HG02840 (cell line): Measurements from ENCODE around the gene CBX8.
"Not testable (repeated sequence)": the region's sequence is repeated elsewhere in the genome, so short reads cannot be mapped to it uniquely, and the experiment has no call there.

Experiments
- ATAC-seq: cut with Tn5 transposase; IDR thresholded peaks from one replicate; pipeline ENCODE4 v1.9.1; 2021; ENCODE audit warnings: mild to moderate bottlenecking, moderate library complexity, moderate number of reproducible peaks; ENCODE audit not compliant: unreplicated experiment, low FRiP score

Gene CBX8

DNA sequence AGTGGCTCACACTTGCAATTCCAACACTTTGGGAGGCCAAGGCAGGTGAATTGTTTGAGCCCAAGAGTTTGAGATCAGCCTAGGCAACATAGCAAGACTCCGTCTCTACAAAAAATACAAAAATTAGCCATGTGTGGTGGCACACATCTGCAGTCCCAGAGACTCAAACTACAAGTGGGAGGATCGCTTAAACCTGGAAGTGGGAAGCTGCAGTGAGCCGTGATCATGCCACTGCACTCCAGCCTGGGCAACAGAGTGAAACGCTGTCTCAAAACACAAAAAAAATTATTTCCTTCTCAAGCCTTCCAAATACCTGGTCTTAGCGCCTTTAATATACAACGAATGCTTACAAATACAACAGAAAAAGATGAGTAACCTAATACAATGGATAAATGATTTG lies 38.6 kb downstream of the CBX8 start:
- ATAC-seq = no peak

DNA sequence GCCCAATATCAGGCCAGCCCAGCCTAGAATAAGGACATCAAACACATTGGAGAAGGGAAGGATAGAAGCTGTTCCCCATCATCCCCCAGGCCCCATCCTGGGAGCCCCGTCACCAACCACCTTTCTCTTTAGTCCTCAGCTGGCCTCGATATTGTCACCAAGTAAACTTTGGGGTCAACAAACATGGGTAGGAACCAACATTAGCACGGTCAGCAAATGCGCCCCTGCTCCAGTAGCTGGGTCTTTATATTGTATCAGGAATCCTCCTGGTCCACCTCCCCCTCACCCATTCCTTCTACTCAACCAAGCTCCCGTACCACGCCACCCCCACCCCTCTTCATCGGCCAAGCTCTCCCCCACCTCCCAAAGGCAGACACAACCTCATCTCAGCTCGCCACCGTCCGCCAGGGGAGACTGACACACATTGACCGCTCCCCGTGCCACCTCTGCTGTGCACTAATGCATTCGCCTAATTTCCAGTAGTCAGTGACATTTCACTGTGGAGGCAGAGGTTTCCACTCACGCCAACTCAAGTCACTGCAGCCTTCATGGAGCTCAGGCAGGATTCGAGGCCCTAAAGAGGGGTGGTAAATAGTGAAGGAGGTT lies 39.6 kb downstream of the CBX8 start:
- ATAC-seq = no peak

DNA sequence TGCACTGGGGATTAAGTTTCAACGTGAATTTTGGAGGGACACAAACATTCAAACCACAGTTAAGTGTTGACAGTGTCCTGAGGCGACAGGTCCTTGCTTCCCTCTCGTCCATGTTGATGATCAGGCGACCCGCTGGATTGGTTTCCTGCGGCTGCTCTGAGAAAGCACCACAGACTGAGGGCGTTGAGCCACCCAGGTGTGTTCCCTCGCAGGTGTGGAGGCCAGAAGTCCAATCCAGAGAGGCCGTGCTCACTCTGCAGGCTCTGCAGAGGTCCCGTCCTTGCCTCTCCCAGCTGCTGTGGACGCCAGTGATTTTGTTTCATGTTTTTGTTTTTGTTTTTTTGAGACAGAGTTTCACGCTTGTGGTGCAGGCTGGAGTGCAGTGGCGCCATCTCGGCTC lies 41.3 kb downstream of the CBX8 start:
- no peak for ATAC-seq

DNA sequence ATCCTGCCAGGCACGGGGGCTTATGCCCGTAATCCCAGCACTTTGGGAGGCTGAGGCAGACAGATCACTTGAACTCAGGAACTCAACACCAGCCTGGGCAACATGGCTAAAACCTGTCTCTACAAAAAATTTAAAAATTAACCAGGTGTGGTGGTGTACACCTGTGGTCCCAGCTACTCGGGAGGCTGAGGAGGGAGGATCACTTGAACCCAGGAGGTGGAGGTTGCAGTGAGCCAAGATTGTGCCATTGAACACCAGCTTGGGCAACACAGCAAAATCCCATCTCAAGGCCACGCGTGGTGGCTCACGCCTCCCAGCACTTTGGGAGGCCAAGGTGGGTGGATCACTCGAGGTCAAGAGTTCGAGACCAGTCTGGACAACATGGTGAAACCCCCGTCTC lies 42.0 kb downstream of the CBX8 start:
- not testable (repeated sequence) for ATAC-seq

DNA sequence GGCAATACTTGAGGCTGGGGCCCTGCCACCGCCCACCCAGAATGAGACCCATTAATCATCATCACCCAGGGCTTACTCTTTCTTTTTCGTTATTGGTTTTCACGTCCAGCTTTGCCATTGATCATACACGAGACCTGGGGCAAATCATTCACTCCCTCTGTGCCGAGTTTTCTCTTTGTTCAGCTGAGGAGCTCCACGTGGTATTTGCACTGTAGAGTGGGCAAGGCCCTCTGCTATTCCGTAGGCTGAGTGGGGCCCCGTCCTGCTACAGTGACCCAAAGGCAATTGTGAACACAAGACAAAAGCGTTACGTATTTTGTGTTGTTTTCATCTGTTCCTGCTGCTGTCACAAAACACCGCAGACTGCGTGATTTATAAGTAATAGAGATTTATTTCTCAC lies 42.5 kb downstream of the CBX8 start:
- ATAC-seq = no peak

GRCh38 chr17:79752175-79752574 lies 44.7 kb downstream of the CBX8 start:
- ATAC-seq = no peak

- no peak for ATAC-seq
These were observed 46.0 kb downstream of the CBX8 start for GRCh38 chr17:79750650-79751545.

DNA sequence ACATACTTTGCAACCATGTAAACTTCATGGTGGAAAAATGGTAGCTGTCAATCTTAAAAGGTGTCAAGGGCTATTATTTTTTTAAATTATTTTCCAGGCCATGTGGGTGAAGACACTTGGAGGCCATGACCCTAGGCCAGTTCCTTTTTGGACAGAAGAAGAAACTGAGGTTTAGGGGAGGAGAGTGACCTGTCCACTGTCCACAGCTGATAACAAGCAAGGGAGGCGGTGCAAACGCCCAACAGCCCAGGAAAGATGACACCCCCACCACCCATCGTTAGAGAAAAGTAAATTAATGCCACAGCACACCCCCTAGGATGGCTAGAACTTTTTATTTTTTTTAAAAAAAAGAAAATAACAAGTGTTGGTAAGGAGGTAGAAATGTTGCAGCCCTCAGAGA lies 46.9 kb downstream of the CBX8 start:
- ATAC-seq = no peak

DNA sequence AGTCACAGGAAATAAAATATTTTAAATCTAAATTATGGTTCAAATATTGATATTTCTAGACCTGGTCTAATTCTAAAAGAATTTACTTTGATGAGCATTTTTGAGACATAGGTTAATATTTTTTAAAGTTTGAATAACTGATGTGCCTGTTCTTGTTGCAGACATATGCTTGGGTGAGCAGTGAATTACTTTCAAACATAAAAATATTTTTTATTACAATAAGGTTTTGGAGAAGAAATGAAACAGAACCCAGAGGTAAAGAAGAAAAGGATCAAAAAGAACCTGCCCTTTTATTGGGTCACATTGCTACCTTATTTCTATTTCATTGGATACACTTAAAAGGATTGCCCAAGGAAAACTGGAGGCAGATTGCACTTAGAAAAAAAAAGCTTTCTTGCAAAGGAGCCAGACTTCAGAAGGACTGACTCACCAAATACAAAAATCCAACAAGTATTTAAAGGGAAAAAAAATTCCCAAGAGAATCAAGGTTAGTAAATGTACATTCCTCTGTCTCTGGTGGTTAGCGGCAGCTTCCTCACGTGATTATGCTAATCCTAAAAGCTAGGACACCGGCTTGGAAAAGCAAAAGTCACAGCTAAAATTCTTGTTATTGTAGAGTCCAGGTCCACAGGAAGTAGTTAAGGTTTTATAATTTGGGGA lies 47.6 kb downstream of the CBX8 start:
- ATAC-seq = no peak

GRCh38 chr17:79748295-79749099 lies 48.4 kb downstream of the CBX8 start:
- ATAC-seq = no peak

GRCh38 chr17:79747508-79748294 lies 49.2 kb downstream of the CBX8 start:
- ATAC-seq = no peak

DNA sequence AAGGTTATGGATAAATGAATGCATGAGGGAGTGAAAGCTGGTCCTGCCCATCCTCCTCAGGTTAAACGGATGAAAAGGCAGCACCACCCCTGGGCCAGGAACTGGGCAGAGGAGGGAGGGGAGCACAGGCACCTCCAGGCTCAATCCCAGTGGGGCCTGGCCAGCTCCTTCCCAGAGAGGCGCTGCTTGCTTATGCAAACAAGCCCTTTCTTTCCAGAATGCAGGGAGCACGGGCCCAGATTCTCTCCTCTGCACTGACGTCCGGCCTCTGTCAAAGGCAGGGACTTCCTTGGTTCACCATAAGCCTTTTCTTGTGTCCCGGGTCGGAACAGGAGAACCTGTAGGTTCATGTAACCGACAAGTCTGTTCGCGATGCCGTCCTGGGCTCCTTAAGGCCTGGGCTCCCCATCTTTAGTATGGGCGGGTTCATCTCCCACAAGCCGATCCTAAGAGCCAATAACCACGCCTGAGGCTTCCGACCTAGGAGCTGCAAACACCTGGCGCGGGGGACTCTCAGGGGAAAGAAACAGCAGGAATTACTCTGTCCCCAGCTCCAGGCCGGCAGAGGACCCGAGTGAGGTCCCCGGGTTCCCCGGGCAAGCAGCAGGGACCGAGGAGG lies 49.9 kb downstream of the CBX8 start:
- no peak for ATAC-seq

DNA sequence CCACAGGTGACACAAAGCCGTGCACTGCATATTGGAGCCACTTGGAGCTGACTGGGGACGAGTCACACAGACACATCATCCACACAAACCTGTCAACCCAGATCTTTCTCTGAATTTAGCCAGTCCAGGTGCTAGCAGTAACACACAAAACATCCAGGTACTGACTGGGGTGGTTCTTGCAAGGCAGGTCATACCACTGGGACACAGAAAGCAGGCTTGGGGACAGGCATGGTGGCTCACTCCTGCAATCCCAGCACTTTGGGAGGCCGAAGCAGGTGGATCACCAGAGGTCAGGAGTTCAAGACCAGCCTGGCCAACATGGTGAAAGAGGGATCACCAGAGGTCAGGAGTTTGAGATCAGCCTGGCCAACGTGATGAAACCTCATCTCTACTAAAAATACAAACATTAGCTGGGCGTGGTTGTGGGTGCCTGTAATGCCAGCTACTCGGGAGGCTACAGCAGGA lies 51.2 kb downstream of the CBX8 start:
- ATAC-seq = no peak

DNA sequence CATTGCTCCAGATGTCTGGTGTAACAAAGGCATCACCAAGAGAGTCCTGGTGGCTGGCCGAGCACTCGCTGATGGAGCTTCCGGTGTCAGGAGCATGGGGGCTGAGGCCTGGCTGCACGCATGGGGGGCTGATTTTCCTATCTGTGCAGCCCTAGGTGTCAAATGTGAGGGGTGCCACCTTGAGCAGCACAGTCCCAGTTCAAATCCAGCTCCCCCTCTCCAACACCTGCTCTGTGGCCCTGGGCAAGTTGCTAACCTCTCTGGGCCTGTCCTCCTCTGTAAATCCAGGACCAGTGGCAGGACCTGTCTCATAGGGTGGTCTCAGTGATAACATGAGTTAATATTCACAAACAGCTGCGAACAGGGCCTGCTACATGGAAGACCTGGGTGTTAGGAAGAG lies 53.3 kb downstream of the CBX8 start:
- ATAC-seq = no peak

GRCh38 chr17:79742951-79743476 lies 53.9 kb downstream of the CBX8 start:
- no peak for ATAC-seq

GRCh38 chr17:79742589-79742918 lies 54.3 kb downstream of the CBX8 start:
- no peak for ATAC-seq
